Measurements from ENCODE around the gene CLEC9A. TPM values are rescaled to one million over a fixed set of nuclear protein-coding genes. Genes with fewer than 3 reads are reported as not detected.

The CLEC9A gene
- total RNA-seq, 1 donor from 2014 or later: not detected

DNA sequence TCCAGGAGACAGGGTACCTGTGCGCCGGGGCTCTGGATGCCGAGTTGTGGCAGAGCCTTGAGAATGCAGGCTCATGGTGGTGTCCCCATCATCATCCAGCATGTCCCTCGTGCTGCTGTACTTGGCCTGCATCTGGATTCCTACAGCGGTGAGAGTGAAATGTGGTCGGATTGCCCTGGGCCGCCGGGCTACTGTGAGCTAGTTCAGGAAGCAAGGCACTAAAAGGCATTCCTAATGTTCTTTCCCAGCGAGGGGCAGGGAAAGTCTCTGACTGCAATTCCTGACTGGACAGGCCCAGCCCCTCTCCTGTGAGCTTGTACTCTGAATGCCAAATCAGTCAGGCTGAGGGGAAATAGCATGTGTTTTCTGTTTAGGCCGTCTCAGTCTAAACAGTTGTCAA is 68.3 kb downstream of the CLEC9A start, which contains the start of gene CLEC1A:
Gene CLEC1A (minus strand): TSS at position 195 of the 400 bp plus-strand sequence. CDS start 63 bp downstream, at position 132.
- no peaks in the 10 kb centered on the region for H3K4me1 ChIP-seq (ENCODE audit: insufficient read depth, low read length)
- no peak within 1 kb of the TSS for H2AFZ ChIP-seq (ENCODE audit: low read depth, low read length)
- H3K9me3 ChIP-seq (ENCODE audit: insufficient read depth, low read depth, low read length): no peaks in the 10 kb centered on the region
- H3K27ac Mint-ChIP-seq (ENCODE audit: unreplicated experiment): no peak within 1 kb of the TSS
- H3K4me2 ChIP-seq (ENCODE audit: low read length): no peak within 1 kb of the TSS
- H3K79me2 ChIP-seq (ENCODE audit: insufficient read depth, low read length): no peaks in the 10 kb centered on the region
- H3K36me3 Mint-ChIP-seq (ENCODE audit: low read depth, unreplicated experiment): no peaks in the 10 kb centered on the region
- no peaks in the 10 kb centered on the region for H3K36me3 ChIP-seq (ENCODE audit: insufficient read depth, low read length)
- no peak within 1 kb of the TSS for H3K27ac ChIP-seq (ENCODE audit: low read depth, low read length)
- H3K9me3 Mint-ChIP-seq (ENCODE audit: unreplicated experiment): peaks cover 4% of the 10 kb centered on the region
- no peaks in the 10 kb centered on the region for H3K27me3 Mint-ChIP-seq (ENCODE audit: low read depth, unreplicated experiment)
- no peaks in the 10 kb centered on the region for H3K4me1 Mint-ChIP-seq (ENCODE audit: low read depth, unreplicated experiment)
- H4K20me1 ChIP-seq (ENCODE audit: insufficient read depth, low read length): no peaks in the 10 kb centered on the region
- H3K4me3 Mint-ChIP-seq (ENCODE audit: unreplicated experiment): no peak within 1 kb of the TSS
- TF ChIP-seq, protein P1, sequence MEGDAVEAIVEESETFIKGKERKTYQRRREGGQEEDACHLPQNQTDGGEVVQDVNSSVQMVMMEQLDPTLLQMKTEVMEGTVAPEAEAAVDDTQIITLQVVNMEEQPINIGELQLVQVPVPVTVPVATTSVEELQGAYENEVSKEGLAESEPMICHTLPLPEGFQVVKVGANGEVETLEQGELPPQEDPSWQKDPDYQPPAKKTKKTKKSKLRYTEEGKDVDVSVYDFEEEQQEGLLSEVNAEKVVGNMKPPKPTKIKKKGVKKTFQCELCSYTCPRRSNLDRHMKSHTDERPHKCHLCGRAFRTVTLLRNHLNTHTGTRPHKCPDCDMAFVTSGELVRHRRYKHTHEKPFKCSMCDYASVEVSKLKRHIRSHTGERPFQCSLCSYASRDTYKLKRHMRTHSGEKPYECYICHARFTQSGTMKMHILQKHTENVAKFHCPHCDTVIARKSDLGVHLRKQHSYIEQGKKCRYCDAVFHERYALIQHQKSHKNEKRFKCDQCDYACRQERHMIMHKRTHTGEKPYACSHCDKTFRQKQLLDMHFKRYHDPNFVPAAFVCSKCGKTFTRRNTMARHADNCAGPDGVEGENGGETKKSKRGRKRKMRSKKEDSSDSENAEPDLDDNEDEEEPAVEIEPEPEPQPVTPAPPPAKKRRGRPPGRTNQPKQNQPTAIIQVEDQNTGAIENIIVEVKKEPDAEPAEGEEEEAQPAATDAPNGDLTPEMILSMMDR (IDR thresholded peaks at IDR 0.05; ENCODE audit: insufficient read depth, low read depth, low read length): no peak
- TF ChIP-seq EZH2 (IDR thresholded peaks at IDR 0.05; ENCODE audit: insufficient read depth, low read length): no peak
- FAIRE-seq (no peak), DNase-seq (ENCODE audit: low read depth) (no peak)
- H3K9ac ChIP-seq (ENCODE audit: low read length): no peak within 1 kb of the TSS
- H3K27me3 ChIP-seq (ENCODE audit: insufficient read depth, low read length): no peaks in the 10 kb centered on the region
- no peak within 1 kb of the TSS for H3K4me3 ChIP-seq (ENCODE audit: insufficient read depth, low read depth, low read length)

DNA sequence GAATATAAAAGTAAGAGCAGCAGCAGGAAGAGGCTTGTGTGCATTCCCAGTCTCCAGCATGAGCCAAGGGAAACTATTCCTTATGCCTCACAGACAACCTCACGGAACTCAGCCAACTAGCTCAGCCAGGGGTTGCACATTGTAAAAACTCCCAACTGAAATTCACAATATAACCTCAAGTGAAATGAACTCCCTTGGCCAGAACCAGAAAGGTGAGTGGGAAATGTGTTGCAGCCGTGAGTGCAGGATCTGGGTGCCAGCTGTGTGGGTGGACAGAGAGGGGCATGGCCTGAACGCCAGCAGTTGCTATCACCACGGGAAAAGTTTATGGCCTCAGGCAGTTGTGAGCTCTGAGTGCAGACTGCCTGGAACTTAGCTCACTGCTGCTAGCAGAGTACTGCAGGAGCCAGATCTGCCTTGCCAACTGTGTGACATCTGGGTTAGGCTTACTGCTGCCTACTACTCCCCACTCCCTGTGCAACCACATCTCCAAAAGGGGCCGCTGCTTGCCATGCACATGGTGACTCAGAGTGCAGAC is 70.6 kb downstream of the CLEC9A start:
- Histone ChIP-seq H3K4me1 (ENCODE audit: insufficient read depth, low read length) (no peaks in the 10 kb centered on the region), H3K4me2 (ENCODE audit: low read length) (no peak overlapping the region), H2AFZ (ENCODE audit: low read depth, low read length) (no peak overlapping the region), H4K20me1 (ENCODE audit: insufficient read depth, low read length) (no peaks in the 10 kb centered on the region), H3K4me3 (ENCODE audit: insufficient read depth, low read depth, low read length) (no peak overlapping the region), H3K9ac (ENCODE audit: low read length) (no peak overlapping the region), H3K27ac (ENCODE audit: low read depth, low read length) (no peak overlapping the region), H3K27me3 (ENCODE audit: insufficient read depth, low read length) (no peaks in the 10 kb centered on the region), H3K36me3 (ENCODE audit: insufficient read depth, low read length) (no peaks in the 10 kb centered on the region), H3K79me2 (ENCODE audit: insufficient read depth, low read length) (no peaks in the 10 kb centered on the region), H3K9me3 (ENCODE audit: insufficient read depth, low read depth, low read length) (no peaks in the 10 kb centered on the region)
- peak; percentile 12 for DNase-seq (ENCODE audit: low read depth)
- peaks cover 1% of the 10 kb centered on the region for H3K27me3 Mint-ChIP-seq (ENCODE audit: low read depth, unreplicated experiment)
- no peak for FAIRE-seq
- H3K27ac Mint-ChIP-seq (ENCODE audit: unreplicated experiment): no peak overlapping the region
- no peak overlapping the region for H3K4me3 Mint-ChIP-seq (ENCODE audit: unreplicated experiment)
- H3K36me3 Mint-ChIP-seq (ENCODE audit: low read depth, unreplicated experiment): no peaks in the 10 kb centered on the region
- H3K9me3 Mint-ChIP-seq (ENCODE audit: unreplicated experiment): peaks cover 6% of the 10 kb centered on the region
- H3K4me1 Mint-ChIP-seq (ENCODE audit: low read depth, unreplicated experiment): no peaks in the 10 kb centered on the region
- TF ChIP-seq, protein P1 (IDR thresholded peaks at IDR 0.05; ENCODE audit: insufficient read depth, low read depth, low read length): no peak
- TF ChIP-seq EZH2 (IDR thresholded peaks at IDR 0.05; ENCODE audit: insufficient read depth, low read length): no peak

DNA sequence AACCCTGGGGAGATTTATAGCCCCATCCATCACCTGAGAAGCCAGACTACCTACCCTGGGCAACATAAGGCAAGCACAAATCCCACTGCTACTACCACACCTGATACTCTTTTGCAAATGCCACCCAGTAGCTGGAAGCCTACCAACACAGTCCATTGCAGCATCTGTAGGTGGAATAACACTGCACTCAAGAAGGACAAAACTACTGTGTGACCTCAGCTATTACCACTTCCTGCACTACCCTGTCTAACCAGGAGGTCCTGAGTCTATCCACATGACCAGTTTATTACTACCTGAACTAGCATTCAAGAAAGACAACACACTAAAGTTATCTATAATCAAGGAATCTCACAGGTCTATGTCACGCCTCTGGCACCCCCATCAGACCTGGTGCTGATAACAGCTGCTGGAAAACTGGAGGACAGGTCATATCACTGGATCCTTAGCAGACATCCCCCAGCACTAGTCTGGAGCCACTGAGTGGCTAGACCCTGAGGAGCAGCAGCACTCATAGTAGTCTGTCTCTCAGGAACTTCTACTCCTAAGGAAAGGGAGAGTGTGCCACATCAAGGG is 71.3 kb downstream of the CLEC9A start:
- no peak for FAIRE-seq
- peaks cover 6% of the 10 kb centered on the region for H3K9me3 Mint-ChIP-seq (ENCODE audit: unreplicated experiment)
- no peaks in the 10 kb centered on the region for H3K79me2 ChIP-seq (ENCODE audit: insufficient read depth, low read length)
- H3K4me3 ChIP-seq (ENCODE audit: insufficient read depth, low read depth, low read length): no peak overlapping the region
- DNase-seq (ENCODE audit: low read depth): no peak
- no peaks in the 10 kb centered on the region for H3K9me3 ChIP-seq (ENCODE audit: insufficient read depth, low read depth, low read length)
- no peak for TF ChIP-seq EZH2 (IDR thresholded peaks at IDR 0.05; ENCODE audit: insufficient read depth, low read length)
- TF ChIP-seq, protein P1 (IDR thresholded peaks at IDR 0.05; ENCODE audit: insufficient read depth, low read depth, low read length): no peak
- H4K20me1 ChIP-seq (ENCODE audit: insufficient read depth, low read length): no peaks in the 10 kb centered on the region
- H3K4me2 ChIP-seq (ENCODE audit: low read length): no peak overlapping the region
- no peaks in the 10 kb centered on the region for H3K36me3 Mint-ChIP-seq (ENCODE audit: low read depth, unreplicated experiment)
- H3K4me1 Mint-ChIP-seq (ENCODE audit: low read depth, unreplicated experiment): no peaks in the 10 kb centered on the region
- no peak overlapping the region for H3K4me3 Mint-ChIP-seq (ENCODE audit: unreplicated experiment)
- no peak overlapping the region for H3K9ac ChIP-seq (ENCODE audit: low read length)
- no peaks in the 10 kb centered on the region for H3K36me3 ChIP-seq (ENCODE audit: insufficient read depth, low read length)
- H3K27ac ChIP-seq (ENCODE audit: low read depth, low read length): no peak overlapping the region
- H3K27me3 Mint-ChIP-seq (ENCODE audit: low read depth, unreplicated experiment): peaks cover 2% of the 10 kb centered on the region
- H3K4me1 ChIP-seq (ENCODE audit: insufficient read depth, low read length): no peaks in the 10 kb centered on the region
- H3K27ac Mint-ChIP-seq (ENCODE audit: unreplicated experiment): no peak overlapping the region
- no peak overlapping the region for H2AFZ ChIP-seq (ENCODE audit: low read depth, low read length)
- H3K27me3 ChIP-seq (ENCODE audit: insufficient read depth, low read length): no peaks in the 10 kb centered on the region

All from astrocyte (in vitro differentiated cells and primary cell).